MCF 10A (cell line): Measurements from ENCODE around the gene NUP214. TPM values are rescaled to one million over a fixed set of nuclear protein-coding genes. Genes with fewer than 3 reads are reported as not detected.

Source experiments
- BruUV-seq: library from RNA; stranded (reverse); fragments of 400-500 nt; replicated peaks from 2 replicates; lab custom pipeline; 2021; lab: Mats Ljungman, UMichigan
- CTCF ChIA-PET: fragments of 300-600 bp; sonication (Branson Sonifier 250); formaldehyde crosslinking; extraction: SDS; loops from one replicate; lab custom pipeline; 2021; ENCODE audit warnings: antibody characterized with exemption, inconsistent platforms; lab: Yijun Ruan, JAX
- POLR2A ChIA-PET: fragments of 300-600, 350-650 bp; sonication (Branson Sonifier 250); formaldehyde crosslinking; extraction: SDS; loops from one replicate; lab custom pipeline; 2020; ENCODE audit warnings: antibody characterized with exemption, inconsistent platforms; lab: Yijun Ruan, JAX
- DNase-seq: peaks from one replicate; pipeline ENCODE4 v3.0.0-alpha.2; 2018; ENCODE audit not compliant: unreplicated experiment
- H3K27ac Mint-ChIP-seq: one replicate; pipeline ENCODE4 v1.8.0; 2022; ENCODE audit warnings: mild to moderate bottlenecking, low read depth, mixed read lengths; ENCODE audit not compliant: unreplicated experiment
- H3K27me3 Mint-ChIP-seq: one replicate; pipeline ENCODE4 v1.8.0; 2022; ENCODE audit warnings: mixed read lengths; ENCODE audit not compliant: insufficient read depth, unreplicated experiment
- H3K36me3 Mint-ChIP-seq: one replicate; pipeline ENCODE4 v1.8.0; 2022; ENCODE audit warnings: mild to moderate bottlenecking, moderate library complexity, mixed read lengths; ENCODE audit not compliant: insufficient read depth, unreplicated experiment
- H3K4me1 Mint-ChIP-seq: one replicate; pipeline ENCODE4 v1.8.0; 2022; ENCODE audit warnings: mixed read lengths; ENCODE audit not compliant: insufficient read depth, unreplicated experiment
- H3K4me3 Mint-ChIP-seq: one replicate; pipeline ENCODE4 v1.8.0; 2022; ENCODE audit warnings: mild to moderate bottlenecking, moderate library complexity, mixed read lengths; ENCODE audit not compliant: unreplicated experiment
- H3K9me3 Mint-ChIP-seq: one replicate; pipeline ENCODE4 v1.8.0; 2022; ENCODE audit warnings: mixed read lengths; ENCODE audit not compliant: unreplicated experiment
- CTCF ChIP-seq: fragments of 200-600 bp; IDR thresholded peaks from one replicate; pipeline ENCODE4 v1.8.0; 2022; ENCODE audit warnings: antibody characterized with exemption, mild to moderate bottlenecking; ENCODE audit not compliant: unreplicated experiment
- intact Hi-C: fragments of 100-400 bp; cut with micrococcal nuclease; formaldehyde crosslinking; loops from 2 replicates; pipeline ENCODE4 v1.14.1; 2022
- total RNA-seq: library from RNA; stranded (reverse); gene quantifications from 2 replicates; pipeline ENCODE4 v1.2.3, GENCODE V29; 2022

NUP214 gene
- total RNA-seq, 1 experiment from 2014 or later: 41.8 TPM

GRCh38 chr9:131277287-131277909, 152.0 kb downstream of the NUP214 start:
- no peak for DNase-seq
- Mint-ChIP-seq H3K36me3 (no peaks in the 10 kb centered on the region), H3K9me3 (no peaks in the 10 kb centered on the region), H3K27me3 (peaks cover 13% of the 10 kb centered on the region), H3K4me1 (no peaks in the 10 kb centered on the region), H3K4me3 (peak overlapping the region; percentile 77), H3K27ac (no peak overlapping the region)
- no peak for TF ChIP-seq CTCF
- POLR2A ChIA-PET: no interaction called here
- no TSS peak for BruUV-seq
- CTCF ChIA-PET: no interaction called here
- intact Hi-C loops: no loop called here

- intact Hi-C loops: no loop called here
- Mint-ChIP-seq H3K4me1 (no peaks in the 10 kb centered on the region), H3K4me3 (peak overlapping the region; percentile 77), H3K9me3 (no peaks in the 10 kb centered on the region), H3K27ac (no peak overlapping the region), H3K36me3 (no peaks in the 10 kb centered on the region), H3K27me3 (peaks cover 18% of the 10 kb centered on the region)
- no TSS peak for BruUV-seq
- ChIA-PET CTCF (no interaction called here), POLR2A (no interaction called here)
- peak; percentile 69 for DNase-seq
- no peak for TF ChIP-seq CTCF
Measured at GRCh38 chr9:131277910-131278701, 152.7 kb downstream of the NUP214 start.

- no peaks in the 10 kb centered on the region for H3K4me1 Mint-ChIP-seq
- intact Hi-C loops: no loop called here
- ChIA-PET POLR2A (no interaction called here), CTCF (no interaction called here)
- TF ChIP-seq CTCF: no peak
- no peaks in the 10 kb centered on the region for H3K36me3 Mint-ChIP-seq
- peaks cover 18% of the 10 kb centered on the region for H3K27me3 Mint-ChIP-seq
- no peaks in the 10 kb centered on the region for H3K9me3 Mint-ChIP-seq
- BruUV-seq: no TSS peak
- peak overlapping the region; percentile 8 for H3K4me3 Mint-ChIP-seq
- no peak for DNase-seq
- no peak overlapping the region for H3K27ac Mint-ChIP-seq
Measured at GRCh38 chr9:131278702-131279111, 153.3 kb downstream of the NUP214 start.

GRCh38 chr9:131279196-131279862, 153.9 kb downstream of the NUP214 start:
- ChIA-PET CTCF (interaction anchor here (0.8 kb wide), 1 partner anchor 71 kb away, joined by 3 read pairs; no protein-coding TSS in a partner anchor), POLR2A (no interaction called here)
- BruUV-seq: no TSS peak
- no peaks in the 10 kb centered on the region for H3K4me1 Mint-ChIP-seq
- no peak overlapping the region for H3K27ac Mint-ChIP-seq
- TF ChIP-seq CTCF: no peak
- intact Hi-C loops: no loop called here
- H3K4me3 Mint-ChIP-seq: peak overlapping the region; percentile 8
- peaks cover 18% of the 10 kb centered on the region for H3K27me3 Mint-ChIP-seq
- no peaks in the 10 kb centered on the region for H3K36me3 Mint-ChIP-seq
- H3K9me3 Mint-ChIP-seq: no peaks in the 10 kb centered on the region
- DNase-seq: no peak
